ENCODE measurements around the gene HSPA1L.
"Not testable (repeated sequence)": the region's sequence is repeated elsewhere in the genome, so short reads cannot be mapped to it uniquely, and the experiment has no call there.

HSPA1L gene

GRCh38 chr6:31827286-31828079 is 12.4 kb upstream of the HSPA1L start, which contains the start of gene HSPA1B:
TSS of gene HSPA1B (plus strand) at chr6:31827738. CDS start at chr6:31827951, 213 bp downstream.
- no peaks in the 10 kb centered on the region for H3K27me3 ChIP-seq (ENCODE audit: insufficient read depth, insufficient read length)
- H3K4me3 ChIP-seq (ENCODE audit: insufficient read length, low read depth): peak within 1 kb of the TSS; percentile 76
- DNase-seq (ENCODE audit: low read depth, low spot score): peak; percentile 97
- no peak for TF ChIP-seq ZNF274 (IDR thresholded peaks at IDR 0.05; ENCODE audit: low read depth, low read length)
- TF ChIP-seq YY1 (IDR thresholded peaks at IDR 0.05; ENCODE audit: insufficient read depth, insufficient read length): no peak
- no peak for TF ChIP-seq SUZ12 (IDR thresholded peaks at IDR 0.05; ENCODE audit: extremely low read depth, insufficient read depth, insufficient read length)
- H3K36me3 ChIP-seq (ENCODE audit: insufficient read depth, insufficient read length, low read length): no peaks in the 10 kb centered on the region
- H3K9ac ChIP-seq (ENCODE audit: insufficient read length, low read depth): peak within 1 kb of the TSS; percentile 92
- no peaks in the 10 kb centered on the region for H3K4me1 ChIP-seq (ENCODE audit: insufficient read depth, insufficient read length)
- no peaks in the 10 kb centered on the region for H3K9me3 ChIP-seq (ENCODE audit: insufficient read depth, low read length)

- no peak for DNase-seq (ENCODE audit: low read depth, low spot score)
- no peaks in the 10 kb centered on the region for H3K27me3 ChIP-seq (ENCODE audit: insufficient read depth, insufficient read length)
- TF ChIP-seq ZNF274 (IDR thresholded peaks at IDR 0.05; ENCODE audit: low read depth, low read length): no peak
- TF ChIP-seq SUZ12 (IDR thresholded peaks at IDR 0.05; ENCODE audit: extremely low read depth, insufficient read depth, insufficient read length): no peak
- no peak for TF ChIP-seq YY1 (IDR thresholded peaks at IDR 0.05; ENCODE audit: insufficient read depth, insufficient read length)
- peak overlapping the region; percentile 37 for H3K4me3 ChIP-seq (ENCODE audit: insufficient read length, low read depth)
- no peaks in the 10 kb centered on the region for H3K4me1 ChIP-seq (ENCODE audit: insufficient read depth, insufficient read length)
- peak overlapping the region; percentile 37 for H3K9ac ChIP-seq (ENCODE audit: insufficient read length, low read depth)
- H3K9me3 ChIP-seq (ENCODE audit: insufficient read depth, low read length): no peaks in the 10 kb centered on the region
- H3K36me3 ChIP-seq (ENCODE audit: insufficient read depth, insufficient read length, low read length): no peaks in the 10 kb centered on the region
These were observed 11.8 kb upstream of the HSPA1L start for GRCh38 chr6:31826793-31827285.

- H3K27me3 ChIP-seq (ENCODE audit: insufficient read depth, insufficient read length): no peaks in the 10 kb centered on the region
- H3K9ac ChIP-seq (ENCODE audit: insufficient read length, low read depth): no peak overlapping the region
- no peak for DNase-seq (ENCODE audit: low read depth, low spot score)
- H3K4me1 ChIP-seq (ENCODE audit: insufficient read depth, insufficient read length): no peaks in the 10 kb centered on the region
- H3K4me3 ChIP-seq (ENCODE audit: insufficient read length, low read depth): no peak overlapping the region
- TF ChIP-seq SUZ12 (IDR thresholded peaks at IDR 0.05; ENCODE audit: extremely low read depth, insufficient read depth, insufficient read length): no peak
- no peak for TF ChIP-seq ZNF274 (IDR thresholded peaks at IDR 0.05; ENCODE audit: low read depth, low read length)
- no peak for TF ChIP-seq YY1 (IDR thresholded peaks at IDR 0.05; ENCODE audit: insufficient read depth, insufficient read length)
- H3K36me3 ChIP-seq (ENCODE audit: insufficient read depth, insufficient read length, low read length): no peaks in the 10 kb centered on the region
- H3K9me3 ChIP-seq (ENCODE audit: insufficient read depth, low read length): no peaks in the 10 kb centered on the region
These were observed 10.5 kb upstream of the HSPA1L start for GRCh38 chr6:31825553-31825952.

- not testable (repeated sequence) for DNase-seq (ENCODE audit: low read depth, low spot score); H3K27me3 ChIP-seq (ENCODE audit: insufficient read depth, insufficient read length); H3K36me3 ChIP-seq (ENCODE audit: insufficient read depth, insufficient read length, low read length); H3K4me3 ChIP-seq (ENCODE audit: insufficient read length, low read depth); H3K4me1 ChIP-seq (ENCODE audit: insufficient read depth, insufficient read length); H3K9ac ChIP-seq (ENCODE audit: insufficient read length, low read depth); H3K9me3 ChIP-seq (ENCODE audit: insufficient read depth, low read length)
These were observed 8.6 kb upstream of the HSPA1L start for GRCh38 chr6:31823592-31824196.

- Histone ChIP-seq H3K9ac (ENCODE audit: insufficient read length, low read depth) (peak overlapping the region; percentile 86), H3K4me1 (ENCODE audit: insufficient read depth, insufficient read length) (no peaks in the 10 kb centered on the region), H3K9me3 (ENCODE audit: insufficient read depth, low read length) (no peaks in the 10 kb centered on the region; the same call in 1 of the 2 replicates), H3K36me3 (ENCODE audit: insufficient read depth, insufficient read length, low read length) (peaks cover 10% of the 10 kb centered on the region), H3K4me3 (ENCODE audit: insufficient read length, low read depth) (peak overlapping the region; percentile 49), H3K27me3 (ENCODE audit: insufficient read depth, insufficient read length) (no peaks in the 10 kb centered on the region)
- TF ChIP-seq ZNF274 (IDR thresholded peaks at IDR 0.05; ENCODE audit: low read depth, low read length) (no peak), SUZ12 (IDR thresholded peaks at IDR 0.05; ENCODE audit: extremely low read depth, insufficient read depth, insufficient read length) (no peak), YY1 (IDR thresholded peaks at IDR 0.05; ENCODE audit: insufficient read depth, insufficient read length) (no peak)
- no peak for DNase-seq (ENCODE audit: low read depth, low spot score)
These were observed 7.1 kb upstream of the HSPA1L start for GRCh38 chr6:31822036-31822821.

GRCh38 chr6:31821301-31822035 is 6.4 kb upstream of the HSPA1L start:
- peaks cover 10% of the 10 kb centered on the region for H3K36me3 ChIP-seq (ENCODE audit: insufficient read depth, insufficient read length, low read length)
- peak overlapping the region; percentile 49 for H3K4me3 ChIP-seq (ENCODE audit: insufficient read length, low read depth)
- H3K4me1 ChIP-seq (ENCODE audit: insufficient read depth, insufficient read length): no peaks in the 10 kb centered on the region
- DNase-seq (ENCODE audit: low read depth, low spot score): no peak
- no peaks in the 10 kb centered on the region for H3K27me3 ChIP-seq (ENCODE audit: insufficient read depth, insufficient read length)
- TF ChIP-seq ZNF274 (IDR thresholded peaks at IDR 0.05; ENCODE audit: low read depth, low read length): no peak
- no peak for TF ChIP-seq YY1 (IDR thresholded peaks at IDR 0.05; ENCODE audit: insufficient read depth, insufficient read length)
- no peak for TF ChIP-seq SUZ12 (IDR thresholded peaks at IDR 0.05; ENCODE audit: extremely low read depth, insufficient read depth, insufficient read length)
- peak overlapping the region; percentile 80 for H3K9ac ChIP-seq (ENCODE audit: insufficient read length, low read depth)
- no peaks in the 10 kb centered on the region; the same call in 1 of the 2 replicates for H3K9me3 ChIP-seq (ENCODE audit: insufficient read depth, low read length)

- not testable (repeated sequence) for H3K9ac ChIP-seq (ENCODE audit: insufficient read length, low read depth); H3K27me3 ChIP-seq (ENCODE audit: insufficient read depth, insufficient read length); H3K4me1 ChIP-seq (ENCODE audit: insufficient read depth, insufficient read length); H3K36me3 ChIP-seq (ENCODE audit: insufficient read depth, insufficient read length, low read length); DNase-seq (ENCODE audit: low read depth, low spot score); H3K9me3 ChIP-seq (ENCODE audit: insufficient read depth, low read length); H3K4me3 ChIP-seq (ENCODE audit: insufficient read length, low read depth)
These were observed 5.3 kb upstream of the HSPA1L start for GRCh38 chr6:31820399-31820798.

Data from NT2/D1 (cell line).